ENCODE measurements around the gene ZNF32.

DNA sequence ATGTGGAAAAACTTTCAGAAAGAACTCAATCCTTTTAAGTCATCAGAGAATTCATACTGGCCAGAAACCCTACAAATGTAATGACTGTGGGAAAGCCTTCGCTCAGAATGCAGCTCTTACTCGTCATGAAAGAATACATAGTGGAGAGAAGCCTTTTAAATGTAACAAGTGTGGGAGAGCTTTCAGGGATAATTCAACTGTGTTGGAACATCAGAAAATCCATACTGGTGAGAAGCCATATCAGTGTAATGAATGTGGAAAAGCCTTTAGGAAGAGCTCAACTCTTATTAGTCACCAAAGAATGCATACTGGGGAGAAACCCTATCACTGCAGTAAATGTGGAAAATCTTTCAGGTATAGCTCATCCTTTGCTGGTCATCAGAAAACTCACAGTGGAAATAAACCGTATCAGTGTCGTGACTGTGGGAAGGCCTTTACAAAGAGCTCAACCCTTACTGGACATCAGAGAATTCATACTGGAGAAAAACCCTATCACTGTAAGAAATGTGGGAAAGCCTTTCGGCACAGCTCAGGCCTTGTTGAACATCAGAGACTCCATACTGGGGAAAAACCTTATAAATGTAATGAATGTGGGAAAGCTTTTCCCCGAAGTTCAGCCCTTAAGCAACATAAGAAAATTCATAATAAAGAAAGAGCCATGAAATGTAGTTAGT lies 31.8 kb downstream of the ZNF32 start:
- TF ChIP-seq CTCF (IDR thresholded peaks at IDR 0.05) = no peak
- TF ChIP-seq, protein P1, sequence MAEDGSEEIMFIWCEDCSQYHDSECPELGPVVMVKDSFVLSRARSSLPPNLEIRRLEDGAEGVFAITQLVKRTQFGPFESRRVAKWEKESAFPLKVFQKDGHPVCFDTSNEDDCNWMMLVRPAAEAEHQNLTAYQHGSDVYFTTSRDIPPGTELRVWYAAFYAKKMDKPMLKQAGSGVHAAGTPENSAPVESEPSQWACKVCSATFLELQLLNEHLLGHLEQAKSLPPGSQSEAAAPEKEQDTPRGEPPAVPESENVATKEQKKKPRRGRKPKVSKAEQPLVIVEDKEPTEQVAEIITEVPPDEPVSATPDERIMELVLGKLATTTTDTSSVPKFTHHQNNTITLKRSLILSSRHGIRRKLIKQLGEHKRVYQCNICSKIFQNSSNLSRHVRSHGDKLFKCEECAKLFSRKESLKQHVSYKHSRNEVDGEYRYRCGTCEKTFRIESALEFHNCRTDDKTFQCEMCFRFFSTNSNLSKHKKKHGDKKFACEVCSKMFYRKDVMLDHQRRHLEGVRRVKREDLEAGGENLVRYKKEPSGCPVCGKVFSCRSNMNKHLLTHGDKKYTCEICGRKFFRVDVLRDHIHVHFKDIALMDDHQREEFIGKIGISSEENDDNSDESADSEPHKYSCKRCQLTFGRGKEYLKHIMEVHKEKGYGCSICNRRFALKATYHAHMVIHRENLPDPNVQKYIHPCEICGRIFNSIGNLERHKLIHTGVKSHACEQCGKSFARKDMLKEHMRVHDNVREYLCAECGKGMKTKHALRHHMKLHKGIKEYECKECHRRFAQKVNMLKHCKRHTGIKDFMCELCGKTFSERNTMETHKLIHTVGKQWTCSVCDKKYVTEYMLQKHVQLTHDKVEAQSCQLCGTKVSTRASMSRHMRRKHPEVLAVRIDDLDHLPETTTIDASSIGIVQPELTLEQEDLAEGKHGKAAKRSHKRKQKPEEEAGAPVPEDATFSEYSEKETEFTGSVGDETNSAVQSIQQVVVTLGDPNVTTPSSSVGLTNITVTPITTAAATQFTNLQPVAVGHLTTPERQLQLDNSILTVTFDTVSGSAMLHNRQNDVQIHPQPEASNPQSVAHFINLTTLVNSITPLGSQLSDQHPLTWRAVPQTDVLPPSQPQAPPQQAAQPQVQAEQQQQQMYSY (CRISPR knock-in tag; IDR thresholded peaks at IDR 0.05) = no peak
- no peak for TF ChIP-seq MAX (CRISPR knock-in tag; IDR thresholded peaks at IDR 0.05)
- TF ChIP-seq ZBTB21 (CRISPR knock-in tag; IDR thresholded peaks at IDR 0.05; ENCODE audit: borderline replicate concordance) = no peak
- no peak for TF ChIP-seq GRHL2 (CRISPR knock-in tag; IDR thresholded peaks at IDR 0.05; ENCODE audit: insufficient replicate concordance, severe bottlenecking)
- TF ChIP-seq ZNF138 (CRISPR knock-in tag; conservative IDR thresholded peaks at IDR 0.05) = no peak
- no peak for TF ChIP-seq ATF2 (CRISPR knock-in tag; IDR thresholded peaks at IDR 0.05; ENCODE audit: borderline replicate concordance, low read depth)
- TF ChIP-seq NFE2L1 (CRISPR knock-in tag; IDR thresholded peaks at IDR 0.05) = no peak

Measured in WTC11 (cell line).